Measurements from ENCODE around the gene USP54.
A peak's percentile ranks its signal among the peaks of the same experiment; 100 is the strongest.

Gene USP54, protein sequence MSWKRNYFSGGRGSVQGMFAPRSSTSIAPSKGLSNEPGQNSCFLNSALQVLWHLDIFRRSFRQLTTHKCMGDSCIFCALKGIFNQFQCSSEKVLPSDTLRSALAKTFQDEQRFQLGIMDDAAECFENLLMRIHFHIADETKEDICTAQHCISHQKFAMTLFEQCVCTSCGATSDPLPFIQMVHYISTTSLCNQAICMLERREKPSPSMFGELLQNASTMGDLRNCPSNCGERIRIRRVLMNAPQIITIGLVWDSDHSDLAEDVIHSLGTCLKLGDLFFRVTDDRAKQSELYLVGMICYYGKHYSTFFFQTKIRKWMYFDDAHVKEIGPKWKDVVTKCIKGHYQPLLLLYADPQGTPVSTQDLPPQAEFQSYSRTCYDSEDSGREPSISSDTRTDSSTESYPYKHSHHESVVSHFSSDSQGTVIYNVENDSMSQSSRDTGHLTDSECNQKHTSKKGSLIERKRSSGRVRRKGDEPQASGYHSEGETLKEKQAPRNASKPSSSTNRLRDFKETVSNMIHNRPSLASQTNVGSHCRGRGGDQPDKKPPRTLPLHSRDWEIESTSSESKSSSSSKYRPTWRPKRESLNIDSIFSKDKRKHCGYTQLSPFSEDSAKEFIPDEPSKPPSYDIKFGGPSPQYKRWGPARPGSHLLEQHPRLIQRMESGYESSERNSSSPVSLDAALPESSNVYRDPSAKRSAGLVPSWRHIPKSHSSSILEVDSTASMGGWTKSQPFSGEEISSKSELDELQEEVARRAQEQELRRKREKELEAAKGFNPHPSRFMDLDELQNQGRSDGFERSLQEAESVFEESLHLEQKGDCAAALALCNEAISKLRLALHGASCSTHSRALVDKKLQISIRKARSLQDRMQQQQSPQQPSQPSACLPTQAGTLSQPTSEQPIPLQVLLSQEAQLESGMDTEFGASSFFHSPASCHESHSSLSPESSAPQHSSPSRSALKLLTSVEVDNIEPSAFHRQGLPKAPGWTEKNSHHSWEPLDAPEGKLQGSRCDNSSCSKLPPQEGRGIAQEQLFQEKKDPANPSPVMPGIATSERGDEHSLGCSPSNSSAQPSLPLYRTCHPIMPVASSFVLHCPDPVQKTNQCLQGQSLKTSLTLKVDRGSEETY (N-terminal part only)

DNA sequence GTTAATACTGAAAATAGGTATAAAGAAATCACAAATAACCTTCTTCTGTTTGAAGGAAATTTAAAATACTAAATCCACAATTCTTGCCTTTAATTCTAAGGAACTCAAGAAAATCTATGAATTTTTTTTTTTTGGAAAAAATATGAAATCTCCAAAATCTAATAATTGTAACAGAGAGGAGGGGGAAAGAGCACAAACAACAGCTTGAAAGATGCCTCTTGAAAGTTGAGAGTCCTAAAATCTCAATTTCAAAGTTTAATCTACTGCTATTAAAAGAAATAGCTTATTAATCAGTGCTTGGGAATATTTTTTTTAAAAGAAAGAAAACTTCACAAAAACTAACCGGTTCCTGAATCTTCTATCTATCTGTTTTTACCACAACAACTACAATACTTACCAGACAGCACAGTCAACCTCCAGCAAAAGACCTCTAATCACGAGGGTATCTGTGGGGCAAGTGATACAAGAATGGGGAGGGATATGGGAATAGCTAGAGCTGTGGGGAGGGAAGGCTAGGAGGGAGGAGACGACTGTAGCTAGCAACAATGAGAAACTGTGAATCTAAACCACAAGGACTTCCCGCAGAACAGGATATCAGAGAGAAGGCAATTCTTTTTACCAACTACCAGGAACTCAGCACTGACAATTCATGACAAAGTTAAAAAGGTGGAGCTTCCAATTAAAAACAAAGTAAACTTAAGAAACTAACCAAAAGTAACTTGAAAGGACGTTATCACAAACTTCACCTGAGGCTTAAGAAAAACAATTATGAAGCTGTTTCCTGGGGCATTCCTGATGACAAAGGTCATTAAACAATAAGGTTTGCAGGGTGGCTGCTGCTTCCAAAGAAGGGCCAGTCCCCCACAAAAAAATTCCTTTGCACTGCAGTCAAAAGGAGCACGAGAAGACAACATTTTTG is at the start of gene USP54:
USP54 (minus strand) TSS at position 462 of the 919 bp plus-strand sequence. CDS start 15,684 bp downstream, outside the sequence.
- no peaks in the 10 kb centered on the region for H3K9me3 ChIP-seq (ENCODE audit: control insufficient read depth, low read length)
- H2AFZ ChIP-seq: no peak within 1 kb of the TSS
- peaks cover 13% of the 10 kb centered on the region for H3K4me1 ChIP-seq
- no peaks in the 10 kb centered on the region for H3K27me3 ChIP-seq (ENCODE audit: control insufficient read depth, insufficient read depth, low read length)
- peak within 1 kb of the TSS; percentile 38 for H3K4me2 ChIP-seq (ENCODE audit: low read length)
- H3K36me3 ChIP-seq (ENCODE audit: control insufficient read depth, insufficient read depth, low read length): no peaks in the 10 kb centered on the region
- H3K27ac ChIP-seq: peak within 1 kb of the TSS; percentile 13
- H3K79me2 ChIP-seq: peaks cover 15% of the 10 kb centered on the region
- H3K4me3 ChIP-seq (ENCODE audit: low read depth, low read length): no peak within 1 kb of the TSS
- TF ChIP-seq, protein P1, sequence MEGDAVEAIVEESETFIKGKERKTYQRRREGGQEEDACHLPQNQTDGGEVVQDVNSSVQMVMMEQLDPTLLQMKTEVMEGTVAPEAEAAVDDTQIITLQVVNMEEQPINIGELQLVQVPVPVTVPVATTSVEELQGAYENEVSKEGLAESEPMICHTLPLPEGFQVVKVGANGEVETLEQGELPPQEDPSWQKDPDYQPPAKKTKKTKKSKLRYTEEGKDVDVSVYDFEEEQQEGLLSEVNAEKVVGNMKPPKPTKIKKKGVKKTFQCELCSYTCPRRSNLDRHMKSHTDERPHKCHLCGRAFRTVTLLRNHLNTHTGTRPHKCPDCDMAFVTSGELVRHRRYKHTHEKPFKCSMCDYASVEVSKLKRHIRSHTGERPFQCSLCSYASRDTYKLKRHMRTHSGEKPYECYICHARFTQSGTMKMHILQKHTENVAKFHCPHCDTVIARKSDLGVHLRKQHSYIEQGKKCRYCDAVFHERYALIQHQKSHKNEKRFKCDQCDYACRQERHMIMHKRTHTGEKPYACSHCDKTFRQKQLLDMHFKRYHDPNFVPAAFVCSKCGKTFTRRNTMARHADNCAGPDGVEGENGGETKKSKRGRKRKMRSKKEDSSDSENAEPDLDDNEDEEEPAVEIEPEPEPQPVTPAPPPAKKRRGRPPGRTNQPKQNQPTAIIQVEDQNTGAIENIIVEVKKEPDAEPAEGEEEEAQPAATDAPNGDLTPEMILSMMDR (IDR thresholded peaks at IDR 0.05): no peak
- H3K9ac ChIP-seq: no peak within 1 kb of the TSS

DNA sequence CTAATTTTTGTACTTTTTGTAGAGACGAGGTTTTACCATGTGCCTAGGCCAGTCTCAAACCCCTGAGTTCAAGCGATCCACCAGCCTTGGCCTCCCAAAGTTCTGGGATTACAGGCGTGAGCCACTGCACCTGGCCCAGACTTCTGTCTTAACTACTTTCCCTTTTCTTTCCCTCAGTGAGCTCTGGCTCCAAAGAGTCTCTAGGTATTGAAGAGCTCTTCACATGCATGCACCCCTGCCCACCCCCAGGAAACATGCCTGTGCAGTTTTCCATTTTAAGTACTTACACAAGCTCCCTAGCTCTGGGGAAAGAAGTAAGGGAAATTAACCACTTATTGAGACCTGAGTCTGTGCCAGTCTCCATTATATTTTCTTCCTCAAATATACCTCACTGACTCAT is 48.1 kb upstream of the USP54 start:
- no peak overlapping the region for H3K9ac ChIP-seq
- no peak overlapping the region for H3K4me3 ChIP-seq (ENCODE audit: low read depth, low read length)
- no peak overlapping the region for H3K27ac ChIP-seq
- H3K36me3 ChIP-seq (ENCODE audit: control insufficient read depth, insufficient read depth, low read length): no peaks in the 10 kb centered on the region
- H3K4me2 ChIP-seq (ENCODE audit: low read length): no peak overlapping the region
- H3K27me3 ChIP-seq (ENCODE audit: control insufficient read depth, insufficient read depth, low read length): no peaks in the 10 kb centered on the region
- no peaks in the 10 kb centered on the region for H3K79me2 ChIP-seq
- H3K9me3 ChIP-seq (ENCODE audit: control insufficient read depth, low read length): no peaks in the 10 kb centered on the region
- TF ChIP-seq, protein P1 (IDR thresholded peaks at IDR 0.05): no peak
- H3K4me1 ChIP-seq: peaks cover 4% of the 10 kb centered on the region
- no peak overlapping the region for H2AFZ ChIP-seq

DNA sequence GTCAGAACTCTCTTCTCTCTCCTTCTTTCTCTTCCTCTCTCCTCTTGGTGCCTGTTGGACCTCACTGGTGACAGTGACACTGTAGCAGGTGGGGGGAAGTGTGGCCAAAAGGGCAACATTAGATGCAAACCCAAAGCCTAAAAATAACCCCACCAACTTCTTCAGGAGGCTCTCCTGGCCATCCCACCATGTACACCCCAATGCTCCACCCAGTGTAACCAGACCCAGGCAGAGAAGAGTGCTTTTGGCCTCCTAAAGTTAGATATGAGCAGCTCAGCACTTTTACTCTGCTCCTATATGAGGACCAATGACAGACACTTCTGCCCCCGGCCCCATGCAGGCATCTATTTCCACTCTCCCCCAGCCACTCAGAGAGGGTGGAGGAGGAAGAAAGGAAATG is 44.6 kb upstream of the USP54 start:
- Histone ChIP-seq H3K36me3 (ENCODE audit: control insufficient read depth, insufficient read depth, low read length) (no peaks in the 10 kb centered on the region), H3K79me2 (no peaks in the 10 kb centered on the region), H3K27ac (no peak overlapping the region), H3K4me3 (ENCODE audit: low read depth, low read length) (no peak overlapping the region), H3K9me3 (ENCODE audit: control insufficient read depth, low read length) (no peaks in the 10 kb centered on the region), H3K9ac (no peak overlapping the region), H3K4me1 (no peaks in the 10 kb centered on the region), H3K27me3 (ENCODE audit: control insufficient read depth, insufficient read depth, low read length) (no peaks in the 10 kb centered on the region), H2AFZ (no peak overlapping the region), H3K4me2 (ENCODE audit: low read length) (no peak overlapping the region)
- TF ChIP-seq, protein P1 (IDR thresholded peaks at IDR 0.05): no peak

DNA sequence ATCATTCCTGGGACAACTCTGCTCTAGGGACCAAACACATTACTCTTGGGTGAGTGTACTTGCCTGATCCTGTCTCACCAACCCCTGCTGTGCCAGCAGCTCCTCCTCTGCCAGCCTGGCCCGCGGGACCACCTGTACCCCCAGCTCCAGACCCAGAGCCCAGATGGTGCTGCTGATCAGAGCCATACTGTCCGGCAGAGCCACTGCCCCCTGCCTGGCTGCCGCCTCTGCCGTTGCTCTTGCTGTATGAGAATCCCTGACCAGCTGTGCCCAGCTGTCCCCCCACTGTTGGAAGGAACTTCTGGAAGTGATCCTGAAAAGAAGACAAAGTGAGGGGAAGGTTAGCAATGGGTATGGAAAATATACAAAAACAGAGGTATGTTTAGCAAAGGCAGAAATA is 43.3 kb upstream of the USP54 start:
- H3K4me2 ChIP-seq (ENCODE audit: low read length): no peak overlapping the region
- no peaks in the 10 kb centered on the region for H3K4me1 ChIP-seq
- no peaks in the 10 kb centered on the region for H3K27me3 ChIP-seq (ENCODE audit: control insufficient read depth, insufficient read depth, low read length)
- no peak overlapping the region for H3K27ac ChIP-seq
- no peaks in the 10 kb centered on the region for H3K79me2 ChIP-seq
- no peaks in the 10 kb centered on the region for H3K9me3 ChIP-seq (ENCODE audit: control insufficient read depth, low read length)
- H3K36me3 ChIP-seq (ENCODE audit: control insufficient read depth, insufficient read depth, low read length): no peaks in the 10 kb centered on the region
- no peak overlapping the region for H3K9ac ChIP-seq
- no peak overlapping the region for H3K4me3 ChIP-seq (ENCODE audit: low read depth, low read length)
- H2AFZ ChIP-seq: no peak overlapping the region
- TF ChIP-seq, protein P1 (IDR thresholded peaks at IDR 0.05): no peak

Measured in parathyroid adenoma (tissue), 2 donors.